Measurements from ENCODE around the gene CGB3. TPM values are rescaled to one million over a fixed set of nuclear protein-coding genes. Genes with fewer than 3 reads are reported as not detected.
A peak's percentile ranks its signal among the peaks of the same experiment; 100 is the strongest.
"Not testable (repeated sequence)": the region's sequence is repeated elsewhere in the genome, so short reads cannot be mapped to it uniquely, and the experiment has no call there.

The CGB3 gene
- total RNA-seq, 1 donor from 2014 or later = not detected

GRCh38 chr19:49059053-49059452 lies 34.9 kb upstream of the CGB3 start:
- H3K9me3 Mint-ChIP-seq (ENCODE audit: low read depth) = no peaks in the 10 kb centered on the region
- peaks cover 70% of the 10 kb centered on the region for H3K27me3 Mint-ChIP-seq
- H3K27ac Mint-ChIP-seq = no peak overlapping the region
- H3K4me3 Mint-ChIP-seq (ENCODE audit: low read depth) = no peak overlapping the region
- DNase-seq (ENCODE audit: low spot score, unreplicated experiment) = no peak
- TF ChIP-seq CTCF (IDR thresholded peaks at IDR 0.05; ENCODE audit: unreplicated experiment) = no peak
- peaks cover 4% of the 10 kb centered on the region for H3K4me1 Mint-ChIP-seq (ENCODE audit: low read depth)
- no peaks in the 10 kb centered on the region for H3K36me3 Mint-ChIP-seq (ENCODE audit: insufficient read depth)

- Mint-ChIP-seq H3K4me3 (ENCODE audit: low read depth) (no peak overlapping the region), H3K27ac (no peak overlapping the region), H3K36me3 (ENCODE audit: insufficient read depth) (no peaks in the 10 kb centered on the region), H3K27me3 (peaks cover 72% of the 10 kb centered on the region), H3K9me3 (ENCODE audit: low read depth) (no peaks in the 10 kb centered on the region), H3K4me1 (ENCODE audit: low read depth) (peaks cover 4% of the 10 kb centered on the region)
- no peak for TF ChIP-seq CTCF (IDR thresholded peaks at IDR 0.05; ENCODE audit: unreplicated experiment)
- DNase-seq (ENCODE audit: low spot score, unreplicated experiment) = no peak
These were observed 34.4 kb upstream of the CGB3 start for GRCh38 chr19:49058562-49058961.

GRCh38 chr19:49057636-49058234 lies 33.6 kb upstream of the CGB3 start, which contains the start of gene CGB7:
CGB7 (minus strand) TSS chr19:49057749; CDS start chr19:49055375, 2,374 bp downstream.
- H3K36me3 Mint-ChIP-seq (ENCODE audit: insufficient read depth) = no peaks in the 10 kb centered on the region
- H3K9me3 Mint-ChIP-seq (ENCODE audit: low read depth) = no peaks in the 10 kb centered on the region
- DNase-seq (ENCODE audit: low spot score, unreplicated experiment) = peak; percentile 53
- H3K27me3 Mint-ChIP-seq = peaks cover 67% of the 10 kb centered on the region
- no peak within 1 kb of the TSS for H3K27ac Mint-ChIP-seq
- no peak for TF ChIP-seq CTCF (IDR thresholded peaks at IDR 0.05; ENCODE audit: unreplicated experiment)
- peaks cover 4% of the 10 kb centered on the region for H3K4me1 Mint-ChIP-seq (ENCODE audit: low read depth)
- H3K4me3 Mint-ChIP-seq (ENCODE audit: low read depth) = peak within 1 kb of the TSS; percentile 68

GRCh38 chr19:49056902-49057596 lies 32.9 kb upstream of the CGB3 start:
- Mint-ChIP-seq H3K27me3 (peaks cover 67% of the 10 kb centered on the region), H3K4me3 (ENCODE audit: low read depth) (peak overlapping the region; percentile 68)
- not testable (repeated sequence) for DNase-seq (ENCODE audit: low spot score, unreplicated experiment); H3K36me3 Mint-ChIP-seq (ENCODE audit: insufficient read depth); H3K4me1 Mint-ChIP-seq (ENCODE audit: low read depth); H3K9me3 Mint-ChIP-seq (ENCODE audit: low read depth); H3K27ac Mint-ChIP-seq

GRCh38 chr19:49056101-49056901 lies 32.2 kb upstream of the CGB3 start:
- Mint-ChIP-seq H3K36me3 (ENCODE audit: insufficient read depth) (no peaks in the 10 kb centered on the region), H3K4me1 (ENCODE audit: low read depth) (peaks cover 4% of the 10 kb centered on the region), H3K27me3 (peaks cover 67% of the 10 kb centered on the region), H3K27ac (no peak overlapping the region), H3K9me3 (ENCODE audit: low read depth) (no peaks in the 10 kb centered on the region), H3K4me3 (ENCODE audit: low read depth) (peak overlapping the region; percentile 68)
- peak; percentile 51 for DNase-seq (ENCODE audit: low spot score, unreplicated experiment)
- TF ChIP-seq CTCF (IDR thresholded peaks at IDR 0.05; ENCODE audit: unreplicated experiment) = peak; percentile 39

GRCh38 chr19:49050376-49051033 lies 26.4 kb upstream of the CGB3 start:
- not testable (repeated sequence) for H3K4me3 Mint-ChIP-seq (ENCODE audit: low read depth); DNase-seq (ENCODE audit: low spot score, unreplicated experiment)

GRCh38 chr19:49049834-49050233 lies 25.7 kb upstream of the CGB3 start:
- H3K36me3 Mint-ChIP-seq (ENCODE audit: insufficient read depth); H3K27ac Mint-ChIP-seq; H3K4me3 Mint-ChIP-seq (ENCODE audit: low read depth); DNase-seq (ENCODE audit: low spot score, unreplicated experiment); H3K4me1 Mint-ChIP-seq (ENCODE audit: low read depth); H3K9me3 Mint-ChIP-seq (ENCODE audit: low read depth): not testable (repeated sequence)
- peaks cover 17% of the 10 kb centered on the region for H3K27me3 Mint-ChIP-seq

More at GRCh38 chr19:49050376-49051033, 26.4 kb upstream of the CGB3 start:
- not testable (repeated sequence) for H3K4me1 Mint-ChIP-seq (ENCODE audit: low read depth); H3K9me3 Mint-ChIP-seq (ENCODE audit: low read depth); H3K27ac Mint-ChIP-seq; H3K36me3 Mint-ChIP-seq (ENCODE audit: insufficient read depth)
- H3K27me3 Mint-ChIP-seq = peaks cover 23% of the 10 kb centered on the region

- not testable (repeated sequence) for H3K4me3 Mint-ChIP-seq (ENCODE audit: low read depth); H3K9me3 Mint-ChIP-seq (ENCODE audit: low read depth); DNase-seq (ENCODE audit: low spot score, unreplicated experiment); H3K36me3 Mint-ChIP-seq (ENCODE audit: insufficient read depth); H3K4me1 Mint-ChIP-seq (ENCODE audit: low read depth); H3K27ac Mint-ChIP-seq
- peaks cover 15% of the 10 kb centered on the region for H3K27me3 Mint-ChIP-seq
These were observed 24.9 kb upstream of the CGB3 start, which contains the start of gene CGB8 for GRCh38 chr19:49049011-49049410. CGB8 (minus strand) TSS chr19:49049111; CDS start chr19:49048739, 372 bp downstream.
